K562 (cell line): ENCODE measurements around the gene NEURL4.

Source experiments
- CEBPB ChIP-seq: fragments of 450-650 bp; IDR thresholded peaks from 2 replicates; pipeline ENCODE4 v1.6.1; 2016; ENCODE audit warnings: missing genetic modification characterization, missing compliant biosample characterization
- EZH2 ChIP-seq: IDR thresholded peaks from 2 replicates; pipeline ENCODE4 v1.6.1; 2012; ENCODE audit warnings: low read depth, mild to moderate bottlenecking, inconsistent platforms, low read length, borderline replicate concordance
- KLF1 ChIP-seq: fragments of 450-650 bp; IDR thresholded peaks from 2 replicates; pipeline ENCODE4 v1.6.1; 2016; ENCODE audit warnings: missing genetic modification characterization, missing compliant biosample characterization
- KLF6 ChIP-seq: fragments of 250-450 bp; sonication (Bioruptor Pico); IDR thresholded peaks from 2 replicates; pipeline ENCODE4 v1.4.0; 2020; ENCODE audit warnings: mild to moderate bottlenecking, moderate library complexity, borderline replicate concordance
- NFRKB ChIP-seq: fragments of 450-650 bp; IDR thresholded peaks from 2 replicates; pipeline ENCODE4 v1.6.1; 2016; ENCODE audit warnings: low read depth
- POLR2A ChIP-seq: fragments of 450-650 bp; conservative IDR thresholded peaks from 2 replicates; pipeline ENCODE4 v1.6.1; 2016
- POLR2AphosphoS5 ChIP-seq: IDR thresholded peaks from 2 replicates; pipeline ENCODE4 v1.6.1; 2011; ENCODE audit warnings: mild to moderate bottlenecking, low read depth, low read length, moderate library complexity; ENCODE audit not compliant: control insufficient read depth, insufficient read depth
- SMAD2 ChIP-seq: fragments of 150-350 bp; IDR thresholded peaks from 2 replicates; pipeline ENCODE4 v1.6.1; 2014; ENCODE audit warnings: low read depth, mild to moderate bottlenecking, low read length
- ZNF24 ChIP-seq: fragments of 450-650 bp; IDR thresholded peaks from 2 replicates; pipeline ENCODE4 v1.6.1; 2016
- ZZZ3 ChIP-seq: fragments of 450-650 bp; IDR thresholded peaks from 2 replicates; pipeline ENCODE4 v1.6.1; 2016; ENCODE audit warnings: antibody characterized with exemption, mild to moderate bottlenecking, moderate library complexity
- TF ChIP-seq, protein P1 (sequence below): sonication (generic); formaldehyde crosslinking; IDR thresholded peaks from 2 replicates; pipeline ENCODE4 v1.8.1; 2023; ENCODE audit warnings: mild to moderate bottlenecking, missing genetic modification reagents
- TF ChIP-seq, protein P2 (sequence below): sonication (generic); formaldehyde crosslinking; IDR thresholded peaks from 2 replicates; pipeline ENCODE4 v1.8.0; 2023; ENCODE audit warnings: mild to moderate bottlenecking, missing genetic modification reagents
- TF ChIP-seq, protein P3 (sequence below): sonication (generic); formaldehyde crosslinking; IDR thresholded peaks from 2 replicates; pipeline ENCODE4 v1.9.0; 2022; ENCODE audit warnings: mild to moderate bottlenecking, missing genetic modification reagents

GRCh38 chr17:7279448-7279847 lies 49.7 kb downstream of the NEURL4 start:
- TF ChIP-seq, protein P1, sequence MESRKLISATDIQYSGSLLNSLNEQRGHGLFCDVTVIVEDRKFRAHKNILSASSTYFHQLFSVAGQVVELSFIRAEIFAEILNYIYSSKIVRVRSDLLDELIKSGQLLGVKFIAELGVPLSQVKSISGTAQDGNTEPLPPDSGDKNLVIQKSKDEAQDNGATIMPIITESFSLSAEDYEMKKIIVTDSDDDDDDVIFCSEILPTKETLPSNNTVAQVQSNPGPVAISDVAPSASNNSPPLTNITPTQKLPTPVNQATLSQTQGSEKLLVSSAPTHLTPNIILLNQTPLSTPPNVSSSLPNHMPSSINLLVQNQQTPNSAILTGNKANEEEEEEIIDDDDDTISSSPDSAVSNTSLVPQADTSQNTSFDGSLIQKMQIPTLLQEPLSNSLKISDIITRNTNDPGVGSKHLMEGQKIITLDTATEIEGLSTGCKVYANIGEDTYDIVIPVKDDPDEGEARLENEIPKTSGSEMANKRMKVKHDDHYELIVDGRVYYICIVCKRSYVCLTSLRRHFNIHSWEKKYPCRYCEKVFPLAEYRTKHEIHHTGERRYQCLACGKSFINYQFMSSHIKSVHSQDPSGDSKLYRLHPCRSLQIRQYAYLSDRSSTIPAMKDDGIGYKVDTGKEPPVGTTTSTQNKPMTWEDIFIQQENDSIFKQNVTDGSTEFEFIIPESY (CRISPR knock-in tag) = no peak
- TF ChIP-seq POLR2AphosphoS5 (no peak), ZNF24 (no peak), EZH2 (no peak), POLR2A (no peak), KLF6 (no peak), KLF1 (tag) (no peak), SMAD2 (no peak), ZZZ3 (no peak), CEBPB (tag) (no peak), NFRKB (no peak)
- TF ChIP-seq, protein P2, sequence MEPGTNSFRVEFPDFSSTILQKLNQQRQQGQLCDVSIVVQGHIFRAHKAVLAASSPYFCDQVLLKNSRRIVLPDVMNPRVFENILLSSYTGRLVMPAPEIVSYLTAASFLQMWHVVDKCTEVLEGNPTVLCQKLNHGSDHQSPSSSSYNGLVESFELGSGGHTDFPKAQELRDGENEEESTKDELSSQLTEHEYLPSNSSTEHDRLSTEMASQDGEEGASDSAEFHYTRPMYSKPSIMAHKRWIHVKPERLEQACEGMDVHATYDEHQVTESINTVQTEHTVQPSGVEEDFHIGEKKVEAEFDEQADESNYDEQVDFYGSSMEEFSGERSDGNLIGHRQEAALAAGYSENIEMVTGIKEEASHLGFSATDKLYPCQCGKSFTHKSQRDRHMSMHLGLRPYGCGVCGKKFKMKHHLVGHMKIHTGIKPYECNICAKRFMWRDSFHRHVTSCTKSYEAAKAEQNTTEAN (CRISPR knock-in tag) = no peak
- TF ChIP-seq, protein P3, sequence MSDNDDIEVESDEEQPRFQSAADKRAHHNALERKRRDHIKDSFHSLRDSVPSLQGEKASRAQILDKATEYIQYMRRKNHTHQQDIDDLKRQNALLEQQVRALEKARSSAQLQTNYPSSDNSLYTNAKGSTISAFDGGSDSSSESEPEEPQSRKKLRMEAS (CRISPR knock-in tag) = no peak
